HG02763 (cell line): ENCODE data around the gene BRAP.
"Not testable (repeated sequence)": the region's sequence is repeated elsewhere in the genome, so short reads cannot be mapped to it uniquely, and the experiment has no call there.

Experiments used
- ATAC-seq: cut with Tn5 transposase; IDR thresholded peaks from one replicate; pipeline ENCODE4 v1.9.1; 2021; ENCODE audit warnings: mild to moderate bottlenecking, moderate library complexity; ENCODE audit not compliant: unreplicated experiment

The BRAP gene, protein sequence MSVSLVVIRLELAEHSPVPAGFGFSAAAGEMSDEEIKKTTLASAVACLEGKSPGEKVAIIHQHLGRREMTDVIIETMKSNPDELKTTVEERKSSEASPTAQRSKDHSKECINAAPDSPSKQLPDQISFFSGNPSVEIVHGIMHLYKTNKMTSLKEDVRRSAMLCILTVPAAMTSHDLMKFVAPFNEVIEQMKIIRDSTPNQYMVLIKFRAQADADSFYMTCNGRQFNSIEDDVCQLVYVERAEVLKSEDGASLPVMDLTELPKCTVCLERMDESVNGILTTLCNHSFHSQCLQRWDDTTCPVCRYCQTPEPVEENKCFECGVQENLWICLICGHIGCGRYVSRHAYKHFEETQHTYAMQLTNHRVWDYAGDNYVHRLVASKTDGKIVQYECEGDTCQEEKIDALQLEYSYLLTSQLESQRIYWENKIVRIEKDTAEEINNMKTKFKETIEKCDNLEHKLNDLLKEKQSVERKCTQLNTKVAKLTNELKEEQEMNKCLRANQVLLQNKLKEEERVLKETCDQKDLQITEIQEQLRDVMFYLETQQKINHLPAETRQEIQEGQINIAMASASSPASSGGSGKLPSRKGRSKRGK

DNA sequence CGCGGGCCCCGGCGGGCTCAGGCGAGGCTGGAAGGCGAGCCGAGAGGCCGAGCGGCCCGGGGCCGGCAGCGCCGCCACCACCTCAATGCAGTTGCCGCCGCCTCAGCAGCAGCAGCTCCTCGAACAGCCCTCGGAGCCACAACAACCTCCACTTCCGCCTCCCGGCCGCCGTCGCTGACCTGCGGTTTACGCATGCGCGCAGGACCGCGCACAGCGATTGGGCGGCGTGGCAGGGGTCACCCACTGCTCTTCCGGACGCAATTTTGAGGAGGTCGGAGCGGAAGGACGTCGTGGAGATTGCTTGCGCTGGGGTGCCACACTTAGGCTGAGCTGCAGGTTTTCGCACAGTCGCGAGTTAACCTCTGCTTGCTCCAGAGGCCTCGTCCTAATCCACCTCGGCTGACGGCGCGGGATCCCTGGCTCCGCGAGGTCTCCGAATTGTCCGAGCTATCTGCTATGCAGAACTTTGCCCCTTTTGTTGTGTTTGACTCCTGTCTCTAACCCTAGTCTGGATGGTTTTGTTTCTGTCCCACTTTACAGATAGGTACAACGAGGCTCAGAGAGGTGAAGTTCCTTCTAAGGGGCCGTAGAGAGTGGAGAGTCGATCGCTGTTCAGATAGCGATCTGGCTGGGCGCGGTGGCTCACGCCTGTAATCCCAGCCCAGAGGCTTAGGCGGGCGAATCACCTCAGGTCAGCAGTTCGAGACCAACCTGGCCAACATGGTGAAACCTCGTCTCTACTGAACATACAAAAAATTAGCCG is at the start of gene BRAP, which contains the start of gene ACAD10:
BRAP (minus strand) TSS at position 146 of the 763 bp plus-strand sequence. CDS start 164 bp downstream, outside the sequence.
ACAD10 (plus strand) TSS at position 243 of the 763 bp plus-strand sequence. CDS start 6,657 bp downstream, outside the sequence.
- ATAC-seq: peak; percentile 94

DNA sequence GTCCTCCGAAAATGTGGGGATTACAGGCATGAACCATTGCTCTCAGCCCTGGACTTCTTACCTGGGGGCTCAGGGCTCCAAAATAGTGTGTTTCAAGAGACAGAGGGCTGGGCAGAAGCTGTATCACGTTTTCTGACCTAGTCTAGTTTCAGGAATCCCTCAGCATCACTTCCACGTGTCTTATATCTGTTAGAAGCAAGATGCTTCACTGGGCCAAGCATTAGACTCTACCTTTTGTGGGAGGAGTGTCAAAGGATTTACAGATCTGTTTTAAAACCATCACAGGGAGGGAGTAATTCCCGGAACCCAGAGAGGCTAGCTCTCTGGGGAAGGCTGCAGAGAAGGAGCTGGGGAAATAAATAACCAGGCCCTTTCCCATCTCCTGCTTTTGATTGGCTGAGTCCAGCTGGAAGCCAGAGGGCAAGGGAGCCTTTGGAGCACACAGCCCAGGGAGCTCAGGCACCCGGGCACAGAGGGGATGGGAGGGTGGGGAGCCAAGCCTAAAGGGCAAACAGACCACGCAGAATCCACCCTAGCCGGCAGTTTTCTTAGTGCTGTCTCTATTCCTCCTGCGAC is 47.7 kb upstream of the BRAP start:
- ATAC-seq: no peak

DNA sequence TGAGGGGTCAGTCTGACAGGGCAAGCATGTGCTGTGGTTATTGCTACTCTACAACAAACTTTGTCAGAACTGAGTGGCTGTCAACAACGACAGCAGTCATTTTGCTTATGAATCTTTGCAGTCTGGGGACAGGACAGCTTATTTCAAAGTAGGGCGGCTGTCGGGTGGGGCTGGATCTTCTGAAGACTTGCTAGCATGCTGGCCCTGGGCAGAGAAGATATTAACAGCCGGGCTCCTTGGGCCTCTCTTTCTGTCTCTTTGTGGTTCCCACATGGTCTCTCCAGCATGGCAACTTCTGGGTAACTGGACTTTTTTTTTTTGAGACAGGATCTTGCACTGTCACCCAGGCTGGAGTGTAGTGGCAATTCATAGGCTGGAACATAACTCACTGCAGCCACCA is 47.0 kb upstream of the BRAP start:
- no peak for ATAC-seq

DNA sequence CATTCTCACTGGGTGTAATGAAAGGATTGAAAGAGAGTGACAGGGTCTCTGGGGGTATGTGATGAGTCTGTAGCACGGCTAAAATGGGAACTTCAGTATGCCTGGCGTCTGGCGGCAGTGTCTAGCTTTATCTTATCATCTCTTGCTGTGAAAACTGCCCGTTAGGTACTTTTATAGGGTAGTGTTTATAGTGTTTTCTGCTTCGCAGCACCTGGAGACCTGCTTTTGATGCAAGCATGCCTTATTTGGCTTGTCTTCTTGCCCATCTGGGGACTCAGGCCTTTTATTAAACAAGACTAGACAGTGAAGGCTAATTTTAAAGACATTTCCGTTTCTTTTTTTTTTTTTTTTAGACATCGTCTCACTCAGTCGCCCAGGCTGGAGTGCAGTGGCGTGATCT is 44.7 kb upstream of the BRAP start:
- ATAC-seq: no peak

DNA sequence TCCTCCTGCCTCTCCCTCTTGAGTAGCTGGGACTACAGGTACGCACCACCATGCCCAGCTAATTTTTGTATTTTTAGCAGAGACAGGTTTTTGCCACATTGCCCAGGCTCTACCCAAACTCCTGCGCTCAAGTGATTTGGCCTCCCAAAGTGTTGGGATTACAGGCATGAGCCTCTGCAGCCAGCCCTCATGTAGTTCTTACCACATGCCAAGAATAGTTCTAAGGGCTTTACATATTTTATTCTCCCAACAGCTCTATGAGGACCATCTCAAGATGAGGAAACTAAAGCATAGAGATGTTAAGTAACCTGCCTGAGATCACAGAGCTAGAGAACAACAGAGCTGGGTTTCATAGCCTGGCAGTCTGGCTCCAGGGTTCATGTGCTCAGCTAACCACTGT is 43.0 kb upstream of the BRAP start:
- no peak for ATAC-seq

DNA sequence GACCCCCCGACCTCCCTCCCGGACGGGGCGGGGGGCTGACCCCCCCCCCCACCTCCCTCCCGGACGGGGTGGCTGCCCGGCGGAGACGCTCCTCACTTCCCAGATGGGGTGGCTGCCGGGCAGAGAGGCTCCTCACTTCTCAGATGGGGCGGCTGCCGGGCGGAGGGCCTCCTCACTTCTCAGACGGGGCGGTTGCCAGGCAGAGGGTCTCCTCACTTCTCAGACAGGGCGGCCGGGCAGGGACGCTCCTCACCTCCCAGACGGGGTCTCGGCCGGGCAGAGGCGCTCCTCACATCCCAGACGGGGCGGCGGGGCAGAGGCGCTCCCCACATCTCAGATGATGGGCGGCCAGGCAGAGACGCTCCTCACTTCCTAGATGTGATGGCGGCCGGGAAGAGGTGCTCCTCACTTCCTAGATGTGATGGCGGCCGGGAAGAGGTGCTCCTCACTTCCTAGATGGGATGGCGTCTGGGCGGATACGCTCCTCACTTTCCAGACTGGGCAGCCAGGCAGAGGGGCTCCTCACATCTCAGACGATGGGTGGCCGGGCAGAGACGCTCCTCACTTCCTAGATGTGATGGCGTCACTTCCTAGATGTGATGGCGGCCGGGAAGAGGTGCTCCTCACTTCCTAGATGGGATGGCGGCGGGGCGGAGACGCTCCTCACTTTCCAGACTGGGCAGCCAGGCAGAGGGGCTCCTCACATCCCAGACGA is 38.0 kb upstream of the BRAP start:
- ATAC-seq: not testable (repeated sequence)

DNA sequence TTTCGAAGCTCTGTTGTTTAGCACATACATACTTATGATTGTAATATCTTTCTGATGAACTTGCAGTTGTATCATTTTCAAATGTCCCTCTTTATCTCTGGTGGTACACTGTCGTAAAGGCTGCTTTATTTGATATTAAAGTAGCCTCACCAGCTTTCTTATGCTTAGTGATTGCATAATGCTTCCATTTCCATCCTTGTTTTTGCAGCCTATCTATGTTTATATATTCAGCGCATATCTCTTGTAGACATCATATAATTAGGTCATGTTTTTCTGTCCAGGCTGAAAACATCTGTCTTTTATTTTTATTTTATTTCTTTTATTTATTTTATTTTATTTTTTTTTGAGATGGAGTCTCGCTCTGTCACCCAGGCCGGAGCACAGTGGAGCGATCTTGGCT is 34.7 kb upstream of the BRAP start:
- no peak for ATAC-seq

DNA sequence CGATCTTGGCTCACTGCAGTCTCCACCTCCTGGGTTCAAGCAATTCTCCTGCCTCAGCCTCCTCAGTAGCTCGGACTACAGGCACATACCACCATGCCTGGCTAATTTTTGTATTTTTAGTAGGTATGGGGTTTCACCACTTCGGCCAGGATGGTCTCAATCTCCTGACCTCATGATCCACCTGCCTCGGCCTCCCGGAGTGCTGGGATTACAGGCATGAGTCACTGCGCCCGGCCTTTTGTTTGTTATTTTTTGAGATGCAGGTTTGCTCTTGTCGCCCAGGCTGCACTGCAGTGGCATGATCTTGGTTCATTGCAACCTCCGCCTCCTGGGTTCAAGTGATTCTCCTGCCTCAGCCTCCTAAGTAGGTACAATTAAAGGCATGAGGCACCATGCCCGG is 33.6 kb upstream of the BRAP start:
- not testable (repeated sequence) for ATAC-seq

DNA sequence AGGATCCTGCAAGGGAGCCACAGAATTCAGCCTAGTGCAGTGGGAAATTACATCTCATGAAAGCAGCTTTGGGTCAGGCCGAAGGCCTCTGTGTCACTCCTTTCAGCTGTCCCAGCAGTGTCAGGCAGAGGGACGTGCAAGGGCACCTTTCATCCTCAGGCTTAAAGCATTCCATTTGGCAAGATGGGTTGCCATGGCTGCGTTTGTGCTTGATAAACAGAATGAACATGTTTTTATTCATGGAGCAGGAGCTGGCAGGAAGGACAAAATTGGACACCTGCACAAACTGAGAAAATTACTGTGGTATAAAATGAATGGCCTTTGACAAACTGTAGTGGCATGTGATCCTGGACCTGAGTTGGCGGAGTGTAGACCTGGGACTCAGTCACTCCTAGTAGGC is 29.5 kb upstream of the BRAP start:
- no peak for ATAC-seq

DNA sequence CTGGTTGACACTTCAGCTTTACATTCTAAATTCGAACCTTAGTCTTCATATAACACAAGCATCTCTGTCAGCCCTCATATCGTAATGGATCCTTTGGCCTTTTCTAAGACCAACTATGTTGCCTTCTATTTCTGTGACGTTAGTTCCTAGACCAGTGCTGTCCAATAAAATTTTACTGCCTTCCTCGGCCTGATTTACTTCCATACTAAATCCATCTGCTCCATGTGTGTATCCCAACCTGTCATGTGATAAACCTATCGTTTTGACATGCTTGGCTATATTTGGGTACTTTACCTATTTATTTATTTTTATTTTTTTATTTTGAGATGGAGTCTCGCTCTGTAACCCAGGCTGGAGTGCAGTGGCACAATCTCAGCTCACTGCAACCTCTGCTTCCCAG is 20.4 kb upstream of the BRAP start:
- no peak for ATAC-seq

DNA sequence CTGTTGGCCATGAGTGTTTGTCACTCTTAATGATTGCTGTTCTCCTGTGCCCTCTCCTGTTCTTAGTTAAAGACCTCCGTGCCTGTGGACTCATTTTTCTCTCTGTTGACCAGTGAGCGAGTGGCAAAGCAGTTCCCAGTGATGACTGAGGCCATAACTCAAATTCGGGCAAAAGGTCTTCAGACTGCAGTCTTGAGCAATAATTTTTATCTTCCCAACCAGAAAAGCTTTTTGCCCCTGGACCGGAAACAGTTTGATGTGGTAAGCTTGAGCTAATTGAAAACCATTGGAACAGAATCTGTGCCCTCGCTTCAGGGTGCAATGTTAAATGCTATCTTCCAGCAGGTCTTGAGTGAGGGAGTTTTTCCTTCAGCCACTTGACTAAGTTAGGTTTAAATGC is 19.9 kb upstream of the BRAP start:
- ATAC-seq: no peak

DNA sequence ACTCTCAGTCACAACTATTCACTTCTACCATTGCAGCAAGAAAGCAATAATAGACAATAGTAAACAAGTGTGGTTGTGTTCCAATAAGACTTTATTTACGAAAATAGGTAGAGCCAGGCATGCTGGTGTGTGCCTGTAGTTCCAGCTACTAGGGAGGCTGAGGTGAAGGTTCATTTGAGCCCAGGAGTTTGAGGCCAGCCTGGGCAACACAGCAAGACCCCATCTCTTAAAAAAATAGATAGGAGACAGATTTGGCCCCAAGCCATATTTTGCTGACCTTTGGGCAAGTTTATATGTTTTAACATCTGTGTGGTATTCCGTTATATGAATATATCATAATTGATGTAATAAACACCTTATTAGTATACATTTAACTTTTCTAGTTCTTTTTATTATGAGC is 14.2 kb upstream of the BRAP start:
- ATAC-seq: no peak

DNA sequence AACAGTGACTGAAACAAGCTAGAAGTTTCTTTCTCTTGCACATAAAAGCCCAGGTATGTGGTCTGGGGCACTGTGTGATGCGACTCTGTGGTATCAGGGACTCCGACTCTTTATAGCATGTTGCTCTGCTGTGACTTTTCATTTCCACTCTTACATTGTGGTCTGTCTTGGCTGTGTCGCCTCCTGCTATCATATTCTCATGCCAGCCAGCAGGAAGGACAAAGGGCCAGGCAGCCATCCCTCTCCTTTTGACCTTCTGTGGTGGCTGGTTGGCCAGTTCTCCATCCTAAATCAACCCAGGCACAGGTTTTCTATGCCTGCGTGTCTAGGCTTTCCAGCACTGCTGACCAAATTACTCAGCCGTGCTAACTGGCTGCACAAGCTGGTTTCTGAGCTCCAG is 8.1 kb upstream of the BRAP start:
- ATAC-seq: no peak

DNA sequence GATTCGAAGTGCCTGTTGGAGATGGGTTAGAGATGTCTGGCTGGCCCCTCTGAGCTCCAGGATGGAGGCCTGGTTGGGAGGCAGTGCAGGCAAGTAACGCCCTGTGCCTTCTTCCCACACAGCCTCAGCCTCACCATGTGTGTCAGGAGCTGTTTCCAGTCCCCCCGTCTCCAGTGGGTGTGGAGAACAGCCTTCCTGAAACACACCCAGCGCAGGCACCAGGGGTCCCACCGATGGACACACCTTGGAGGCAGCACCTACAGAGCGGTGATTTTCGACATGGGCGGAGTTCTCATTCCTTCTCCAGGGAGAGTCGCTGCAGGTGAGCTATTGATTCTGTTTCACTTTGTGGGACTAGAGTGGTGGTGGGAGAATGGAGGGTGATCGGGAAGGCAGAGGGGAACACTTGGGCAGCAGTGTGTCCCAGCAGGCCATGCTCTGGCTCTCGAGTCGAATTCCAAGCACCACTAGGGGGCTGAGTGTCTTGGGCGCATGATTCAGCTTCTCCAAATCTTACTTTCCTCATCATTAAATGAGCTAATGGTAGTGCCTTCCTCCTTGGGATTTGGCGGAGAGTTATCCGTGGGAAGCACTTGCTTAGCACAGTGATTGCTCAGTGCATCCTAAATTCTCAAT is 6.9 kb upstream of the BRAP start:
- ATAC-seq: no peak

DNA sequence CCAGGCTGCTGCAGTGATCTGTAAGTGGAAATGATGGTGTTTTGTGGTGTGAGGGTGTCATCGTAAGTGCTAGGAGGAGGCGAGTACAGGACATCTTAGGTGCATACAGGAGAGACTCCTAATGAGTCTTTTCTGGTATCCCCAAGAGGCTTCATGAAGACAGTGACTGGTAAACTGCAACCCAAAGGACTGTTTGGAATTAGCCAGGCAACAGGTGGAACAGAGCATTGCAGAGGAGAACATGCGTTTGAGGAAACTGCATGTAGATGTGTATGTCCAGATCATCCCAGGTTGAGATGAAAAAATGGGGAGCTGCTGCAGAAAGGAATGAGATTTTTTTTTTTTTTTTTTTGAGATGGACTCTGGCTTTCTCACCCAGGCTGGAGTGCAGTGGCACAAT is 5.5 kb upstream of the BRAP start:
- ATAC-seq: no peak

DNA sequence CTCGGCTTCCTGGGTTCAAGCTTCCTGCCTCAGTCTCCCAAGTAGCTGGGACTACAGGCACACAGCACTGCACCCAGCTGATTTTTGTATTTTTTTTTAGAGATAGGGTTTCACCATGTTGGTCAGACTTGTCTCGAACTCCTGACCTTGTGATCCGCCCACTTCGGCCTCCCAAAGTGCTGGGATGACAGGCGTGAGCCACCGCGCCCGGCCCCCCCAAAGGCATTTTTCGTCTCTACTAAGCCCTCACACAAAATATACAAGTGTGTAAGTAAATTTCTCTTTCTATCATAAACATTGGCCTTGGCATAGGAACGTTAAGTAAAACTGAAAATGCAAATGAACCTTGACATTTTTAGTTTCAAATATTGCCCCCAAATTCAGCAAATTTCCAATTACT is 2.2 kb upstream of the BRAP start:
- ATAC-seq: no peak

DNA sequence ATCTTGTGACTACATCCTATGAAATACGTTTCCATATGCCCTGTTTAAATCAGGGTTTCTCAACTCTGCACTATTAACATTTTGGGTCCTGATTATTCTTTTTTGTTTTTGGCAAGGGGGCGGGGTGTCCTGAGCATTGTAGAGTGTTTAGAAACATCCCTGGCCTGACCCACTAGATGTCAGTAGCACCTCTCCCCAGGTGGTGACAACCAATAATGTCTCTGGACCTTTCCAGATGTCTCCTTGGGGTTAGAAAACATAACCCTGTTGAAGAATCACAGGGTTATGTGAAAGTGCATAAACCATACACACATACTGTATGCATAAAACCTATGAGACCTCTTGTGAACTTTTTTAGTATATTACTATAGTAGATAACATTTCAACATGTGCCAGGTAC is 1.5 kb upstream of the BRAP start:
- no peak for ATAC-seq

DNA sequence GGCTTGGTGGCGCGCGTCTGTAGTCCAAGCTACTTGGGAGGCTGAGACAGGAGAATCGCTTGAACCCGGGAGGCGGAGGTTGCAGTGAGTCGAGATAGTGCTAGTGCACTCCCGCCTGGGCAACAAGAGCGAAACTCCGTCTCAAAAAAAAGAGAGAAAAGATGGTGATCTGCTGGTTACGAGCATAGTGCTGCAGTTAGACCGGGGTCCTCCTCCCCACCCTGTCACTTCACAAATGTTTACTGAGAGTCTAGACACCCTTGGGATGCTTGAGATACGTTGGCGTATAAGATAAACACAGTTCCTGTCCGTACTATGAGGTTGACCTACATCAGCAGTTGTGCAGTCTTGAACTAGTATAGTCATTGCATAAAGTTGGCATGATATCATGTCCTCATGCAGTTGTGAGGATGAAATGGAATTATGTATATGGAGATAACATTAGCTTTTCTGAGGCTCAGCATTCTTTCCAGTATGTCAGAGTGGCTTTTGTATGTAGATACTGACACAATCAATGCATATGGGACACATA is 884 bp upstream of the BRAP start:
- no peak for ATAC-seq

DNA sequence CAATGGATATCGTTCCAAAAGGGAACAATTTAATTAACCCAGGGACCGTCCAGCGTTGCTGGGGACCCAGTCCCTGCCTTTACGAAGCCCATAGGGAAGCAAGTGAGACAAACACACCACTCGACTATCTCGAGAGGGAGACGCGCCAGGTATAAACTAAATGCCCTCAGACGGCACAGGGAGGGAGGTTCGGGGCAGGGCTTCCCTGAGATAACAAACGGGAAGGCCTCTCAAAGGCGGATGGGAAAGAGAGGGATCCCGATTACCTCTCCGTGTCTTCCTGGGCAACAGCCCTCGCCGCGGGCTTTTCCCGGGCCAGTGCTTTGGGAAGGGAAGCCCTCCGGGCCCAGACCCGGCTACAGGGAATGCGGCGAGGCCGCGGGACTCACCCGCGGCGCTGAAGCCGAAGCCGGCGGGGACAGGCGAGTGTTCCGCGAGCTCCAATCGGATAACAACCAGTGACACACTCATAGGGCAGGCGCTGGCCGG is 390 bp downstream of the BRAP start:
- no peak for ATAC-seq
